Heart left ventricle (tissue), 16 donors: Measurements from ENCODE around the gene DPM2. TPM values are rescaled to one million over a fixed set of nuclear protein-coding genes. Genes with fewer than 3 reads are reported as not detected.

Experiments used
- ATAC-seq, 4 donors: fragments of 200-7000 bp; cut with Tn5 transposase; one replicate each; pipeline ENCODE4 v1.9.1; 2020 to 2022; ENCODE audit warnings: moderate library complexity in 4 of 4, mild to moderate bottlenecking in 3 of 4, moderate number of reproducible peaks in 1 of 4
- DNase-seq, 5 donors: peaks; one replicate each; pipeline ENCODE4 v3.0.0-alpha.2; 2020
- H3K27ac ChIP-seq, 12 donors: fragments of 200-600 bp; sonication (generic) in 4 of 12; one replicate each; pipeline versions ENCODE4 v1.5.0 to v1.8.0; 2016 to 2022; ENCODE audit warnings: mild to moderate bottlenecking in 2 of 12
- H3K27me3 ChIP-seq, 9 donors: fragments of 200-600 bp; sonication (generic) in 2 of 9; one replicate each; pipeline versions ENCODE4 v1.5.1 to v1.8.0; 2016 to 2022; ENCODE audit warnings: mild to moderate bottlenecking in 3 of 9
- H3K36me3 ChIP-seq, 9 donors: fragments of 200-600 bp; sonication (generic) in 2 of 9; one replicate each; pipeline versions ENCODE4 v1.5.0 to v1.8.0; 2018 to 2022; ENCODE audit warnings: mild to moderate bottlenecking in 2 of 9
- H3K4me1 ChIP-seq, 12 donors: fragments of 200-600 bp; sonication (generic) in 4 of 12; one replicate each; pipeline versions ENCODE4 v1.5.0 to v1.8.0; 2016 to 2022; ENCODE audit warnings: mild to moderate bottlenecking in 3 of 12
- H3K4me3 ChIP-seq, 12 donors: fragments of 200-600 bp; sonication (generic) in 4 of 12; one replicate each; pipeline versions ENCODE4 v1.5.0 to v1.8.0; 2017 to 2022; ENCODE audit warnings: mild to moderate bottlenecking in 9 of 12, moderate library complexity in 4 of 12
- H3K9me3 ChIP-seq, 12 donors: fragments of 200-600 bp; sonication (generic) in 4 of 12; one replicate each; pipeline versions ENCODE4 v1.5.0 to v1.8.0; 2016 to 2022; ENCODE audit warnings: mild to moderate bottlenecking in 1 of 12
- POLR2A ChIP-seq, 2 donors: fragments of 450-650 bp; IDR thresholded peaks; one replicate each; pipeline ENCODE4 v1.6.1; 2017; ENCODE audit warnings: antibody characterized with exemption in 2 of 2, mild to moderate bottlenecking in 2 of 2, moderate library complexity in 2 of 2
- WGBS, 4 donors: extraction: QIAGEN DNeasy Blood & Tissue Kit in 2 of 4; methylation state at CpG; one replicate each; pipeline versions ENCODE4 v1.1.5 to v1.1.7; 2013 to 2018; 5-methylcytosine and 5-hydroxymethylcytosine counted together
- intact Hi-C, 10 donors: fragments of 100-400 bp; cut with DNase I; formaldehyde crosslinking; loops; one replicate each; pipeline versions ENCODE4 v1.11.1 to v1.14.2; 2022
- long read RNA-seq, 3 donors: library from polyadenylated mRNA; unstranded; transcript quantifications; one replicate each; pipeline ENCODE4 v2.0.0, GENCODE V29; 2020 to 2021
- polyA plus RNA-seq, 2 donors: library from polyadenylated mRNA; stranded (reverse); fragments of 200-250 nt; gene quantifications; one replicate each; pipeline ENCODE4 v1.2.3, GENCODE V29; 2013
- total RNA-seq, 9 donors: library from RNA; depleted of rRNA in 2 of 9; stranded (reverse); fragments of >200 nt in 2 of 9; fragmentation: NEBNext Ultra II Directional in 3 of 9; extraction: Animal tissue kit (Norgen Biotek cat#: 25700) in 3 of 9; gene quantifications; one replicate each; pipeline versions ENCODE4 v1.1.0 to v1.2.4, GENCODE V29; 2016 to 2023
- TF ChIP-seq, protein P1 (sequence below), 12 donors: fragments of 200-600 bp; sonication (generic) in 4 of 12; IDR thresholded peaks; one replicate each; pipeline versions ENCODE4 v1.5.0 to v1.8.0; 2018 to 2022; ENCODE audit warnings: antibody characterized with exemption in 12 of 12, mild to moderate bottlenecking in 5 of 12
- donor health status: ischemic (EF 13 %, LVEDD 7.1; RV severe dilation, severe dysfunction).
- donor health status: healthy with polysubstance abuse.
- donor health status: DM: no; HTN: yes; CAD: no.
- donor health status: DM: no; HTN: no; CAD: no.
- donor health status: ischemic (EF 25% LVEDD 6.9; RV normal size, moderate dysfunction).
- donor health status: ischemic (EF 25% LVEDD 5.7; RV mildly dilated, moderate dysfunction).
- donor health status: healthy.
- donor health status: DM: yes; HTN: yes; CAD: no.
- donor health status: ischemic (EF 35%, LVEDD 5.7; RV mildly dilated, moderate dysfunction).
- donor health status: nonischemic (EF 11% LVEDD 7.7; RV severe dilation, severe dysfunction).
- donor health status: DM: yes; HTN: yes; CAD: no.
- donor health status: PGD.
- donor health status: ischemic (EF 29% LVEDD 5.4; RV normal size, mild dysfunction).
- donor health status: nonischemic (EF 23%, LVEDD 6.1; RV moderate dilation, normal function).

The DPM2 gene, protein sequence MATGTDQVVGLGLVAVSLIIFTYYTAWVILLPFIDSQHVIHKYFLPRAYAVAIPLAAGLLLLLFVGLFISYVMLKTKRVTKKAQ
- total RNA-seq (10 to 100 TPM in 7 of 9 donors, 1 to 10 TPM in 2; 7.2 to 19.5 (median 11.7) TPM), polyA plus RNA-seq (10 to 100 TPM; 15.3 to 31.7 TPM)
- long read RNA-seq, donor 1, partial matches to known transcripts: 1 of 8 reads
- long read RNA-seq, donor 1, other reads (novel, unspliced or antisense): 0 of 8 reads
- long read RNA-seq, donor 2, transcript DPM2-203 (3 exons, 928 nt): minor isoform, 9 of 54 reads
- long read RNA-seq, donor 2, transcript DPM2-201 (4 exons, 1,542 nt): major isoform, 17 of 54 reads
- long read RNA-seq, donor 2, transcript DPM2-205 (3 exons, 1,662 nt): minor isoform, 9 of 54 reads
- long read RNA-seq, donor 2, partial matches to known transcripts: 16 of 54 reads
- long read RNA-seq, donor 2, other reads (novel, unspliced or antisense): 3 of 54 reads
- long read RNA-seq, donor 3, transcript DPM2-201 (4 exons, 1,542 nt): major isoform, 15 of 23 reads
- long read RNA-seq, donor 3, partial matches to known transcripts: 1 of 23 reads
- long read RNA-seq, donor 3, other reads (novel, unspliced or antisense): 2 of 23 reads

DNA sequence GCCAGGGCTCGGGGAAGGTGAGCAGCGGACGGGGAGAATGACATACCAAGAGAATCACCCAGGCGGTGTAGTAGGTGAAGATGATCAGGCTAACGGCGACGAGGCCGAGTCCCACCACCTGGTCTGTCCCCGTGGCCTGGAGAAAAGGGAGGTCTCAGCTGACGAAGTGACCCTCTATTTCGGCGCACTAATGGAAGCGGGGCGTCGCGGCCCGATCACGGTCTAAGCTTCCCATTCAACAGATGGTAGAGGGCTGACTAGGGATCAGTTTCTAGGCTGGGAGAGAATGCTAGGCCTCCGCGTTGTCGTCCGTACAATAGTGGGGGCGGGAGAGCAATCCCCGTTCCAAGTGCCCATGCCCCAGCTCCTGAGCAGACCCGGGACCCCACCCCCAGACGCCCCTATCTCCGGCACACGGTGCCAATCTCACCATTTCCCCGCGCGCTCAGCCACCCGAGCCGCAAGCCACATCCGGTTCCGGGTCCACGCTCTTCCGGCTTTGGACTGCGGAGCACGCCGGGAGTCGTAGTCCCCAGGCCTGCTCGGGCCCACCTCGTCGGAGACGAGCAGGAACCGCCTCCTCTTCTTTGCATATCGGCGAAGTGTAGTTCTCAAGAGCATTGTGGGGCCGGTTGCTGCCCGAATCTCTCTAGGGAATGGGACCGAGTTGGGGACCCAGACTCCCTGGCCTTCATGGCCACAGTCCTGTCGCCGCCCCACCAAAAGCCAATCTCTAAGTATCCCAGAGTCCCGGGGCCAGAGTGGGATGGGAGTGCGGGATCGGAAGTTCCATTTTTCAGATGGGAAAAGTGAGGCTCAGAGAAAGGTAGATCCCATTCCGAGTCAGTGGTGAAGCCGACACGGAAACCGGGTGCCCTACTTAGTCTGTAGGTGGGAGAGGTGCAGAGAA, at the start of gene DPM2:
TSS of gene DPM2 (minus strand) at position 467 of the 910 bp plus-strand sequence. CDS start at position 433, 34 bp downstream.
- DNase-seq (peak; percentile 84 to 91 (median 88)), ATAC-seq (peak; percentile 85 to 94 (median 89))
- Histone ChIP-seq H3K36me3 (peaks cover 0 to 18% (median 9%) of the 10 kb centered on the region in 9 donors), H3K27me3 (no peaks in the 10 kb centered on the region), H3K4me1 (peaks cover 6 to 38% (median 29%) of the 10 kb centered on the region in 12 donors), H3K4me3 (peak within 1 kb of the TSS; percentile 43 to 93 (median 78)), H3K9me3 (no peaks in the 10 kb centered on the region), H3K27ac (peak within 1 kb of the TSS in 11 of 12 donors; percentile 43 to 80 (median 74))
- intact Hi-C loops: loop anchor here in 1 of 10 donors (5.0 kb wide), 1 partner anchor 285 kb away; no protein-coding TSS in a partner anchor
- WGBS, 4 donors: 2 to 5% (median 4%) methylated on average over 52 to 60 of the region's 60 CpGs
- peak in 1 of 2 donors; percentile 68 for TF ChIP-seq POLR2A (IDR thresholded peaks at IDR 0.05)
- TF ChIP-seq, protein P1, sequence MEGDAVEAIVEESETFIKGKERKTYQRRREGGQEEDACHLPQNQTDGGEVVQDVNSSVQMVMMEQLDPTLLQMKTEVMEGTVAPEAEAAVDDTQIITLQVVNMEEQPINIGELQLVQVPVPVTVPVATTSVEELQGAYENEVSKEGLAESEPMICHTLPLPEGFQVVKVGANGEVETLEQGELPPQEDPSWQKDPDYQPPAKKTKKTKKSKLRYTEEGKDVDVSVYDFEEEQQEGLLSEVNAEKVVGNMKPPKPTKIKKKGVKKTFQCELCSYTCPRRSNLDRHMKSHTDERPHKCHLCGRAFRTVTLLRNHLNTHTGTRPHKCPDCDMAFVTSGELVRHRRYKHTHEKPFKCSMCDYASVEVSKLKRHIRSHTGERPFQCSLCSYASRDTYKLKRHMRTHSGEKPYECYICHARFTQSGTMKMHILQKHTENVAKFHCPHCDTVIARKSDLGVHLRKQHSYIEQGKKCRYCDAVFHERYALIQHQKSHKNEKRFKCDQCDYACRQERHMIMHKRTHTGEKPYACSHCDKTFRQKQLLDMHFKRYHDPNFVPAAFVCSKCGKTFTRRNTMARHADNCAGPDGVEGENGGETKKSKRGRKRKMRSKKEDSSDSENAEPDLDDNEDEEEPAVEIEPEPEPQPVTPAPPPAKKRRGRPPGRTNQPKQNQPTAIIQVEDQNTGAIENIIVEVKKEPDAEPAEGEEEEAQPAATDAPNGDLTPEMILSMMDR (IDR thresholded peaks at IDR 0.05): no peak

DNA sequence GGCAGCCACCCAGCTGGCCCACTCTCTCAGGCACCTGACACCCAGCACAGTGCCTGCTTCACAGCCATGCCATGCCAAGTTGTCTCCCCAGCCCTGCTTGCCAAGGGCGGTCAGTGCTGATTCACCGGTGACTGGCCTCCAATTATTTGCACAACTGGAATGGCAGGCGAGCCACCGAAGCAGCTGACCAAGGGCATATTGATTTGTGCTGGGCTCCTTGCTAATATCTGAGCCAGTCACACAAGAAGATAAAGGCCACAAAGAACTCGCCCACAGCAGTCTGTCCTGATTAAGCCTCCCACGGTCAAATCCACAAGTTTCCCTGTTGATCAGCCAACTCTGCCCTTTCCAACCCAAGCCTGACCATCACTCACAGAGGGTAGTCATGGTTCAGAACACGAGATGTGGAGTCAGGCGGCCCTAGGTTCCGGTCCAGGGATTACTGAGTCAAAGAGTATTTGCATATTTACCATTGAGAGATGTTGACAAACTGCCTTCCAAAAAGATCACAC, 49.5 kb upstream of the DPM2 start:
- Histone ChIP-seq H3K9me3 (no peaks in the 10 kb centered on the region), H3K27me3 (no peaks in the 10 kb centered on the region), H3K36me3 (no peaks in the 10 kb centered on the region), H3K27ac (peak overlapping the region in 11 of 12 donors; percentile 39 to 74 (median 63)), H3K4me3 (no peak overlapping the region), H3K4me1 (peaks cover 0 to 26% (median 1%) of the 10 kb centered on the region in 12 donors)
- TF ChIP-seq, protein P1 (IDR thresholded peaks at IDR 0.05): no peak
- TF ChIP-seq POLR2A (IDR thresholded peaks at IDR 0.05): no peak
- intact Hi-C loops: no loop called here
- 62 to 76% (median 64%) methylated on average over 5 to 9 of the region's 9 CpGs for WGBS, 4 donors
- ATAC-seq (peak; percentile 83 to 87 (median 86)), DNase-seq (peak; percentile 62 to 80 (median 76))

DNA sequence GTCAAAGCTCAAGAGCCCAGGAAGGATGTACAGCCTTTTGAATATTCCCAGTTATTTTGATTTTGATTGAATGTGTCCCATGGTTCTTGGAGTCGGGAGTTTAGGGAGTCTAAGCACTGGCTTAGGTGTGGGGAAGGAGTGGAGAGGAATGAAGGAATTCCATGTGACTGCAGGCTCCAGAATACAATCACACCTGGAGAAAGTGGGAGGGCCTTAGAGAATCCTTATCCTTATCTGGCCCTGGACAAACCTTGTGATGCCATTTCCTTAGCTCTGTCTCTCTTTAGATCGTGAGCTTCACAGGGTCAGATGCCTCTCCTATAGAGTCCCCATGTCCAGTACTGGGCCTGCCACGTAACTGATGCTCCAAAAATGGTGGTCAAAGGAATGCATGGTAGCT, 47.4 kb upstream of the DPM2 start:
- Histone ChIP-seq H3K27ac (no peak overlapping the region), H3K4me1 (peaks cover 0 to 23% (median 8%) of the 10 kb centered on the region in 12 donors), H3K4me3 (no peak overlapping the region), H3K27me3 (no peaks in the 10 kb centered on the region), H3K9me3 (no peaks in the 10 kb centered on the region), H3K36me3 (no peaks in the 10 kb centered on the region)
- TF ChIP-seq POLR2A (IDR thresholded peaks at IDR 0.05): no peak
- TF ChIP-seq, protein P1 (IDR thresholded peaks at IDR 0.05): no peak
- ATAC-seq (no peak), DNase-seq (no peak)
- intact Hi-C loops: no loop called here
- 88 to 93% (median 91%) methylated on average over 3 of the region's 3 CpGs for WGBS, 4 donors
